Transverse colon (tissue), 4 donors: ENCODE results near the gene CMC2. TPM values are rescaled to one million over a fixed set of nuclear protein-coding genes. Genes with fewer than 3 reads are reported as not detected.

Source experiments
- DNase-seq: peaks from one replicate; pipeline ENCODE4 v3.0.0-alpha.2; 2019
- H3K27ac ChIP-seq, 4 donors: fragments of 200-600 bp; sonication (generic); 2 replicates each; pipeline ENCODE4 v1.5.1; 2016 to 2018; ENCODE audit warnings: inconsistent platforms in 4 of 4
- H3K27me3 ChIP-seq: fragments of 200-600 bp; sonication (generic); 2 replicates; pipeline ENCODE4 v1.5.1; 2017; ENCODE audit warnings: inconsistent platforms
- H3K36me3 ChIP-seq, 4 donors: fragments of 200-600 bp; sonication (generic); 2 replicates each; pipeline ENCODE4 v1.5.1; 2017 to 2019; ENCODE audit warnings: inconsistent platforms in 4 of 4
- H3K4me1 ChIP-seq, 4 donors: fragments of 200-600 bp; sonication (generic); 2 replicates each; pipeline ENCODE4 v1.5.1; 2017 to 2020; ENCODE audit warnings: inconsistent platforms in 4 of 4
- H3K4me3 ChIP-seq, 4 donors: fragments of 200-600 bp; sonication (generic); 1 replicate in 1 of 4; 2 replicates in 3 of 4; pipeline versions ENCODE4 v1.5.1 to v1.6.1; 2017 to 2019; ENCODE audit warnings: inconsistent platforms in 4 of 4
- H3K9me3 ChIP-seq, 2 donors: fragments of 200-600 bp; sonication (generic); 2 replicates each; pipeline ENCODE4 v1.5.1; 2017 to 2019; ENCODE audit warnings: inconsistent platforms in 2 of 2
- CTCF ChIP-seq, 5 experiments: fragments of 200-600 bp in 3 of 5; fragments of 450-650 bp in 2 of 5; sonication (generic) in 3 of 5; IDR thresholded peaks; 1 replicate in 2 of 5; 2 replicates in 3 of 5; pipeline ENCODE4 v1.5.1; 2016 to 2017; ENCODE audit warnings: antibody characterized with exemption in 5 of 5, inconsistent platforms in 3 of 5, mild to moderate bottlenecking in 2 of 5, moderate library complexity in 1 of 5
- EP300 ChIP-seq: sonication (generic); formaldehyde crosslinking; IDR thresholded peaks from one replicate; pipeline ENCODE4 v1.6.1; 2017; ENCODE audit warnings: antibody characterized with exemption, low read depth
- POLR2A ChIP-seq: fragments of 450-650 bp; IDR thresholded peaks from one replicate; pipeline ENCODE4 v1.6.1; 2016; ENCODE audit warnings: antibody characterized with exemption, mild to moderate bottlenecking, moderate library complexity
- POLR2AphosphoS5 ChIP-seq, 3 donors: sonication (generic); formaldehyde crosslinking; IDR thresholded peaks; one replicate each; pipeline ENCODE4 v1.6.1; 2016; ENCODE audit warnings: antibody characterized with exemption in 3 of 3
- WGBS, 2 donors: methylation state at CpG; one replicate each; pipeline ENCODE4 v1.1.5; 2018; ENCODE audit warnings: low coverage in 1 of 2; 5-methylcytosine and 5-hydroxymethylcytosine counted together
- in situ Hi-C, 4 donors: fragments of 200-750 bp; cut with MboI; loops; one replicate each; pipeline versions ENCODE4 v1.15.0 to v1.15.1; 2017; ENCODE audit warnings: low sequenced_read_pairs in 3 of 4, low pct_ligation_motif_present in 1 of 4, low pct_unique_long_range_greater_than_20kb in 1 of 4
- intact Hi-C: fragments of 100-400 bp; cut with DNase I; formaldehyde crosslinking; loops from one replicate; pipeline ENCODE4 v1.15.1; 2023; ENCODE audit warnings: low total_unique reads
- total RNA-seq, 4 donors: library from RNA; depleted of rRNA; stranded (reverse); fragments of >200 nt; gene quantifications; one replicate each; pipeline ENCODE4 v1.1.0, GENCODE V29; 2016

CMC2 gene
- total RNA-seq, 4 donors from 2014 or later = 2.8 to 42.9 (median 29.8) TPM

GRCh38 chr16:80986557-80986956, 20.1 kb downstream of the CMC2 start:
- Histone ChIP-seq H3K4me1 (peaks cover 0 to 19% (median 8%) of the 10 kb centered on the region in 4 donors), H3K27ac (no peak overlapping the region), H3K9me3 (no peaks in the 10 kb centered on the region), H3K4me3 (no peak overlapping the region), H3K36me3 (no peaks in the 10 kb centered on the region), H3K27me3 (no peaks in the 10 kb centered on the region)
- no peak for TF ChIP-seq POLR2AphosphoS5 (IDR thresholded peaks at IDR 0.05)
- no peak for TF ChIP-seq CTCF (IDR thresholded peaks at IDR 0.05)
- no peak for TF ChIP-seq EP300
- no peak for TF ChIP-seq POLR2A
- in situ Hi-C loops (no loop called here), intact Hi-C loops (no loop called here)
- DNase-seq = no peak
- 85% methylated on average over 2 of the region's 2 CpGs for WGBS, 2 donors

GRCh38 chr16:80985611-80986010, 21.1 kb downstream of the CMC2 start:
- Histone ChIP-seq H3K27me3 (no peaks in the 10 kb centered on the region), H3K36me3 (no peaks in the 10 kb centered on the region), H3K4me3 (no peak overlapping the region), H3K4me1 (peaks cover 0 to 26% (median 12%) of the 10 kb centered on the region in 4 donors), H3K9me3 (no peaks in the 10 kb centered on the region), H3K27ac (no peak overlapping the region)
- in situ Hi-C loops (no loop called here), intact Hi-C loops (no loop called here)
- WGBS, 2 donors = 43 to 61% methylated on average over 2 of the region's 2 CpGs
- DNase-seq = no peak
- TF ChIP-seq POLR2AphosphoS5 (IDR thresholded peaks at IDR 0.05) (no peak), POLR2A (no peak)

- Histone ChIP-seq H3K36me3 (peaks cover 0 to 7% (median 0%) of the 10 kb centered on the region in 4 donors), H3K27ac (no peak overlapping the region), H3K4me1 (peaks cover 0 to 26% (median 12%) of the 10 kb centered on the region in 4 donors), H3K9me3 (no peaks in the 10 kb centered on the region), H3K27me3 (no peaks in the 10 kb centered on the region), H3K4me3 (no peak overlapping the region)
- DNase-seq = no peak
- intact Hi-C loops (no loop called here), in situ Hi-C loops (no loop called here)
- TF ChIP-seq POLR2A (no peak), CTCF (IDR thresholded peaks at IDR 0.05) (no peak), EP300 (no peak), POLR2AphosphoS5 (IDR thresholded peaks at IDR 0.05) (no peak)
- WGBS, 2 donors = 75 to 80% methylated on average over 6 of the region's 6 CpGs
These were observed 22.4 kb downstream of the CMC2 start for GRCh38 chr16:80984124-80984892.

- intact Hi-C loops = no loop called here
These were observed 24.0 kb downstream of the CMC2 start for GRCh38 chr16:80982646-80983045.

More at GRCh38 chr16:80982646-80983045, 24.0 kb downstream of the CMC2 start:
- no peak for TF ChIP-seq CTCF (IDR thresholded peaks at IDR 0.05)
- no peak for TF ChIP-seq EP300
- no peak for TF ChIP-seq POLR2AphosphoS5 (IDR thresholded peaks at IDR 0.05)
- no peak for TF ChIP-seq POLR2A
- in situ Hi-C loops = no loop called here
- 44 to 50% methylated on average over 4 of the region's 4 CpGs for WGBS, 2 donors
- no peak overlapping the region for H3K4me3 ChIP-seq
- peaks cover 0 to 12% (median 0%) of the 10 kb centered on the region in 4 donors for H3K36me3 ChIP-seq
- no peaks in the 10 kb centered on the region for H3K27me3 ChIP-seq
- peak overlapping the region in 1 of 4 donors; percentile 8 for H3K27ac ChIP-seq
- H3K9me3 ChIP-seq = no peaks in the 10 kb centered on the region
- peaks cover 0 to 29% (median 12%) of the 10 kb centered on the region in 4 donors for H3K4me1 ChIP-seq
- DNase-seq = no peak
